GM21390 (cell line): ENCODE data around the gene LRGUK.
"Not testable (repeated sequence)": the region's sequence is repeated elsewhere in the genome, so short reads cannot be mapped to it uniquely, and the experiment has no call there.

Experiments used
- ATAC-seq: cut with Tn5 transposase; IDR thresholded peaks from one replicate; pipeline ENCODE4 v1.9.1; 2021; ENCODE audit not compliant: unreplicated experiment

The LRGUK gene

DNA sequence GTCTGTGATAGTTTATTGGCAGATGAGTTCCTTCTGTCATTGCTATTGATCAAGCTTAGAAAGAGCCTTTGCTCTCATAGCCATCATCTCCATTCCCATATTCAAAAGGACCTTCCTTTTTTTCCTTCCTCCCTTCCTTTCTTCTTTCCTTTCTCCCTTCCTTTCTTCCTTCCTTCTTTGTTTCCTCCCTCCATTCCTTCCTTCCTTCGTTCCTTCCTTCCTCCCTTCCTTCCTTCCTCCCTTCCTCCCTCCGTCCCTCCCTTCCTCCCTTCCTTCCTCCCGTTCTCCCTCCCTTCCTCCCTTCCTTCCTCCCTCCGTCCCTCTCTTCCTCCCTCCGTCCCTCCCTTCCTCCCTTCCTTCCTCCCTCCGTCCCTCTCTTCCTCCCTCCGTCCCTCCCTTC, 104.2 kb downstream of the LRGUK start:
- ATAC-seq: not testable (repeated sequence)

DNA sequence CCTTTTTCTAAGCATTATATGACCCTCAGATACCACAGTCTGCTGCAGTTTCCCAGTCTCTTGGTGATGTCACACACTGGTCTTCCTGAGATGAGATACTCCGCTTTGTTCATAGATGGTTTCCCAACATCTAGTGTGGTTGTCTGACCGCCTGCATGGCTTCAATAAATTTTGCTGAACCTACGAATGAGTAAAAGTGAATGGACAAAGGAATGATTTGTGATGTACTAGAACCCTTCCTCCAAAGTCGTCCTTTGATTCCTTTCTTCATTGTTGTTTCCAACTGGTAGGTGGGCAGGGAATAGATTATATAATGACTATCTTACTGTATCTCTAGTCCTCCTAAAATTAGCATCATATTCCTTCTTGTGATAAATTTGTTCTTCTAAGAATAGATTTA, 107.1 kb downstream of the LRGUK start:
- no peak for ATAC-seq

DNA sequence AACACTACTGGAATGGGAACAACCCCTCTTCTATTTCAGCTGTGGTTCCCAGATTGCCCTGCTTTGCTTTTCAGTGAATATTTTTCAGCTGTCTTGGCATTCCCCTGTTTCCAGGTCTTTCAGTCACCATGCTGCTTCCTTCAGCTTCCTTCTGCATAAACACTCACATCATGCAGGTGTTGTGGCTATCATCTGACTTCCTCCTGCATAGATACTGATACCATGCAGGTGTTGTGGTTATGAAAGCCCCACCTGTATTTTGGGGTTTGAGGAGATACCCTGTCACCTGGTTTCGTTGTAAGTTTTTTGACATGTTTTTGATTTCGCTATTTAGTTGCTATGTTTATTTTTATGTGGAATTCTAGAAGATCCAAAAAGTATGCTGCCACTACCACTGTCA, 118.1 kb downstream of the LRGUK start:
- ATAC-seq: no peak

- no peak for ATAC-seq
Observed at GRCh38 chr7:134246347-134246746, 119.2 kb downstream of the LRGUK start.

DNA sequence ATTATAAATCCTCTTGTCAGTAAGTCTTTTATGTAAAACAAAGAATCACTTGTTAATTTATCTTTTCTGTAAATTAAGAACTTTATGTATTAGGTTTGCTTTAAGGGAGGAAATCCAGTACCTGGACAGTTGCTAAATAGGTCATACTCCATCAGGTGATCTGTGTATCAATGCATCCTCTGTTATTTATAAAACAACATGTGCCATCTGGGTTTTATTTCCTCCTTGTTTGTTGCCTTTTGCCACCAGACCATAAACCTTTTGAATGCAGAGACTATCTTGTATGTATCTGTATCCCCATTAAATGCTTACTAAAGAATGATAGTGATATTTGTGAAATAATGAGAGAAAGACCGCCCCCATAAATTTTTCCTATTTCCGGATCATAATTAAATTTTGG, 119.6 kb downstream of the LRGUK start:
- no peak for ATAC-seq

DNA sequence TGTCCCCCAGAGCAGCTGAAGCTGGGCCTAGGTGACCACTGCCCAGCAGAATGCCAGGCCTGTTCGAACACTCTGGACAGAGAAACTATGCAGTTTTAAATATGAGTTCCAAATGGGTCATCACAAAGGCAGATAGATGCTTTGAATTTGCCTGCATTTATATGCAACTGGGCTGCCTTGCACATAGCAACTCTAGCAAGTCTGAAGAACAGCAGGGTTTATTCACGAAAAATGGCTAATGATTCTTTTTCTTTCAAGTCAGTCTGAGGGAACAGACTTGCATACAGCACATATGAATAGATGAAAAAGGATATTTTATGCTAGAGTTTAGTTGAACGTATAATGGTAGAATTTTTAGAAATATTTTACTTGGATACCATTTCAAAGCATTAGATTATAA, 121.1 kb downstream of the LRGUK start:
- no peak for ATAC-seq

- no peak for ATAC-seq
Observed at GRCh38 chr7:134254311-134254710, 127.2 kb downstream of the LRGUK start.

GRCh38 chr7:134255814-134256213, 128.7 kb downstream of the LRGUK start:
- no peak for ATAC-seq

- no peak for ATAC-seq
Observed at GRCh38 chr7:134262322-134262721, 135.2 kb downstream of the LRGUK start.

DNA sequence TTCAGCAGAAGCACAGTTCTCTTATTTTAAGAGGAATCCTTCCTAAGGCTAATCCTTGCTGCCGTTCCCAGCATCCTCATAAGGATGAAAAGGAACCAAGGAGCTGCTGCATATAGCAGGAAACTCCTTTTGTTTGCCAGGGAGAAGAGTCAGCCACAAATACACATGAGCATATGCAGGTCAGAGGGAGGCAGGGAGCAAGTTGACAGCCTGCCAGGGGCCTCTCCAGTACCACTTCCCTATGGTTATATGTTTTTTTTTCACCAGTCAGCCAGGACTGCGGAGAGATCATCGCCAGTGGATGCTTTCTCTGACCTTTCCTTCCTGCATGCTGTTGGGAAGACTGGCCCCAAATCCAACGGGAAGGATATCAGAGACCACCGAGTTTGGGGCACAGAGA, 149.8 kb downstream of the LRGUK start:
- ATAC-seq: no peak

DNA sequence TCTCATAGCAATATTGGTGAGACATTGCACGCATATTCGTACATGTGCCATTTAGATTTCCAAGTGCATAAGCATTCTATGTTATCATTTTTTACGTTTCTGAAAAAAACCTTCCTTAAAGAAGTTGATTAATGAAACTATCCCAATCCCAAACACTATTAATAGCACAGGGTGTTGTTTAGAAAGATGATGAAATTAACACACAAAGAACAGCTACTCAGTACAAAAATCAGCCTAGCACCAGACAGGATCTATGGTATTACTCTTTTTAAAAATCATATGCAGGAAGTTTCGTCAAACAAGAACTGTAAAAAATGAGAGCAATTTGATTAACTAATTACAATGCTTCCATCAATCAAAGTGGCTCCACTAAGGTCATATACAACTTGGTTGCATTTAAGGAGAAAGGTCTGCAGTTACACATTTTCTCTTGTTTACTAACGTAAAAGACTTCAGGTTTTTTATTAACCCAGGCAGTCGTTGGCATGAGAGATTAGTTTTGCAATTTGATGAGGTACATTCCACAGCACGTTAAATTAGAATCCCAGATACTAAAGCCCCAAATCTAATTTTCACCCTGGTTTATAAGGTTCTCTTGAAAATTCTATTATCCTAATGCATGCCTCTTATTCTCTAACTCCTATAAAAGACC, 151.5 kb downstream of the LRGUK start:
- no peak for ATAC-seq

DNA sequence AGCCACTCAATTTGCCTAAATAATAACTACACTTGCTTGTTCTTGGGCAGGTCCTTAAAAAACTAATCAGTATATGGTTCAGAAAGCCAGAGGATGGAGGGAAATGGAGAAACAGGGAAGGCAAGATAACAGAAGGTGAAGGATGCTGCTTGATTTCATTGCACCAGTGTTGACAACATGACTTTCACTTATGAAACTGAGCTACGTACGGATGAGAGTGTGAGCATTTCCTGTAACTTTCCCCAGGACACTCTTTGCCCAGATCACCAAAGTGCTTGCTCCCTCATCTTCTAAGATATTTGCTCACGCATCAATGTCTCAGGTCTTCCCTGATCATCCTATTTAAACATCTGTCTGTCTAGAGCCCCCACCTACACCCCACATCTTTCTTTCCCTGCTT, 152.2 kb downstream of the LRGUK start:
- no peak for ATAC-seq

GRCh38 chr7:134279898-134280297, 152.8 kb downstream of the LRGUK start:
- no peak for ATAC-seq

DNA sequence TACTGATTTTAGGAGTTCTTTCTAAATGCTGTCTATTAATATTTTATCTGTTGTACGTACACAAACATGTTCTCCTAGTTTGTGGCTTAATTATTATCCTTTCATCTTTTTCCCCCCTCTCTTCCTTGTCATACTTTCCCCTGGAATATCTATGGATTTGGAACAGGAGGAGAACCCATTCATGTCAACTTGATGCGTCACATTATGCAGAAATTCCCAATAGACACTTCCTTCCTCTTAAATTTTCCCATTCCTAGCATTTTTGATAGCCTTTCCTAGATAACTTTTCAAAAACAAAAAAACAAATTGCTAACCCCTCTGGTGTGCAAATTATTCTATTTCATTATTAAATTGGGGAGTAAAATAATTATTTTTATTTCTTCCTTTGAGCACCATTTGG, 153.4 kb downstream of the LRGUK start:
- ATAC-seq: no peak

DNA sequence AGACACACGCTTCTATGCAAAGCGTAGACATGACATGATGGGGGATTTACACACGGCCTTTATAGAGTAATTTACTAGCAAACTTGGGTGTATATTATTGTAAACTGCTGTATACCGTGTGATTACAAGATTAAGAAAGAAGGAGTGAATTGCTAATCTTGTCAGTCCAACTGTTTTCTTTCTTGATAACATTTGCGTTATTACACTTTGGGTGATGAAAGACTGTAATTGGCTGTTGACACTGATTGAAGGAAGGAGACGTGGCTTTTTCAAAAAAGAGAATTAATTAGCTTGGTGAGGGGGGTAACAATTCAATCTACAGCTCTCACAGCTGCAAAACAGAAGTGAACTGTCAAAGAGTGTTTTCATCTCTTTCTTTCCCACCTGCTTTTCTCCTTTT, 156.9 kb downstream of the LRGUK start:
- ATAC-seq: no peak

DNA sequence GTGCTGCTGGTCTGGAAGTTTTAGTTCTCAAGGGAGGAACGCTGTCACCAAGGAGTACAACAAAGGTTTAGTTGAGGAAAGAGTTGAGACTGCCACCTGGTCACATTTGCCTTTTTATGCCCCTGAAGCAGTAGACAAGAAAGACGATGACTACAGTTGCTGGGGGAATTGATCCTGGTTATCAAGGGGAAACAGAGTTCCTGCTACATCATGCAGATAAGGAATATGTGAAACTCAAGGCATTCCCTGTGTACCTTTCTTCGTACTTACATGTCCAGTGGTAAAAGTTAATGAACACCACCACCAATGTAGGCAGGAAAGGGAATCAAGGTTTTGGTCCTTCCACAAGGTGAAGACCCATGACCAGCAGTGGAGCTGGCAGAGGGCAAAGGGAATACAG, 157.8 kb downstream of the LRGUK start:
- ATAC-seq: no peak

GRCh38 chr7:134287916-134288659, 160.9 kb downstream of the LRGUK start:
- ATAC-seq: no peak

GRCh38 chr7:134289423-134289822, 162.3 kb downstream of the LRGUK start:
- ATAC-seq: no peak

DNA sequence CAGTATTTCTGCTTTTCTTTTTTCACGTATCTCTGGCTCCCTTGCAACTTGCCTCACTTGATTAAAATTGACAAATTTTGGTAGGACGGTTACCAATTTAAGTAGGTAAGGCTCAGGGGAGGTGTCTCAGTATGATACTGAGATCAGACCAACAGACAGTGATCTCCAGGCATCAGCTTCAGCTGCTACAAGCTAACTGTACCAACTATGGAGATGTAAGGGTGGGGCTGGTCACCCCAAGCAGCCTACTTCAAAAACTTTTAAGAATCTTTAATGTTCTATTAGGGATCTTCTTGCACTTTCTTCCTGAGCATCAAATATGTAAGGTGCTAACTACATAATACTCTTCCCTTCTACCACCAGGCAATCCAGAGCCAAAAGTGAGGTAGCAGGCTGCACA, 162.7 kb downstream of the LRGUK start:
- ATAC-seq: no peak

DNA sequence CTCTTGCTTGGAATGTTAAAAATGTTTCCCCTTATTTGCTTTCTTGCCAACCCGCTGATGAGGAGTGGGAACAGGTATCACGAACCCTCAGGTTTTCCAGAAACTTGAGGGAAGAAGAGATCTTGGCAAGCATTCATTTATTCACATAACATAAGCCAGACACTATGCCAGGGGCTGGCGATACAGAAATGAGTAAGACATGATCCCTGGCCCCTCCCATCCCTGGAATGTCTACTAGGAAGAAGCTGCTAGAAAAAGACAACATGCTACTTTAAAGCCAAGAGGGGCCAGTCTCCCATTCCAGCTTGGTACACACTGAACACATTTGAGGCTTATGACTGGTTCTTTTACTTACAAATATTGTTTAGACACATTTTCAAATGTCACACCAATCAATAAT, 163.1 kb downstream of the LRGUK start:
- no peak for ATAC-seq

DNA sequence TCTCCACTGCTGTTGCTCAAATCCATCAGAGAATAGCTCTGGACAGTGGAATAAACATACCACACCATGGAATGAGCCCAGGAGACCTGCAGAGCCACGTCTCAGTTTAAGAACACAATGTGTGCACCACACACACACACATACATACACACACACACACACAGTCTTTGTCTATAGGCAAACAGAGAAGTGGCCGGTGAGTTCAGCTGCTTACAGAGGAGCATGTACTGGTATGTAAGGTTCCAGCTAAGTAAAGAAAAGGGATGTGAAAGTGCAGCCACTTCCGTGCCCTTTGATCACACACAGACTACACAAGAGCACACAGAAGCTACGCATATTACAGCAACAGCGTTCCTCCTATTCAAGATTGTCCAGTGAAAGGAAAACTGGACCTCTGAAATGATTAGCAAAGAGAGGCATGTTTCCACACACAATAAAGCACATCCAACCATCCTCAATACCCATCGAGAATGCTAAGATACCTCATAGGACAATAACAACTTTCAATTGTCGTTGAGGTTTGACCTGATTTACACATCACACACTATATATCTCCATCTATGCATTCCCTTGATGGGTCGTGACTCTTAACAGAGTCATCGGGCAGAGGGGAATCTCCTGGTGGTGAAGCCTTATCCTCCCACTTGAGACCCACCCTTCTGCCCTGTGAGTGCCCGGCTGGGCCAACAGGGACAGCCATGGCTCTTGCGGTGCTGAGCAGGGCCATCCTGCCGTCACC, 166.0 kb downstream of the LRGUK start:
- peak; percentile 100 for ATAC-seq

- not testable (repeated sequence) for ATAC-seq
Observed at GRCh38 chr7:134295982-134296381, 168.8 kb downstream of the LRGUK start.
